Activated CD8-positive, alpha-beta memory T cell treated with anti-CD3 and anti-CD28 coated beads, Interleukin-2, amount 50 U/mL, for 1 hour (primary cell): Measurements from ENCODE around the gene CYP2C9.

ENCODE experiments used
- DNase-seq: peaks from one replicate; pipeline ENCODE4 v3.0.0-alpha.2; 2020; ENCODE audit errors: extremely low read depth

Gene CYP2C9

DNA sequence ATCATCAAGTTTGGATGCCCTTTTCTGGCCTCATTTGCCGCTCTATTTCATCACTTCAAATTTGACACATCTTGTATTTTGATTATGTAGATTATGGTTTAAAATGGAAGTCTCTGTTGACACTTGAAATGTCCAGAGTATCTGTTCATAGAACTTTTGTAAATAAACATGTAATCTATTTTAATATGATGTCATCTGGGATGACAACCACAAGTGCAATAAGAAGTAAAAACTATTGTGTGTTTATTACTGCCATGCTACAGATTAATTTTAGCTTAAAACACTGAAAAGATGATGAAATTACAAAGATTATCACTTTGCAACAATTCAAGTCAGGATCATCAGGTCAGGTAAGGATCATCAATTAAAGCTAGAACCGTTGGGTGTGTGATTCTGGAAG, 100.8 kb downstream of the CYP2C9 start:
- DNase-seq = no peak
